ENCODE results near the gene DNLZ. TPM values are rescaled to one million over a fixed set of nuclear protein-coding genes. Genes with fewer than 3 reads are reported as not detected.

DNLZ gene
- total RNA-seq, 1 experiment from 2014 or later = 22.5 TPM

GRCh38 chr9:136377341-136378169 is 14.0 kb upstream of the DNLZ start:
- intact Hi-C loops (cut with micrococcal nuclease; ENCODE audit: unreplicated experiment) = no loop called here
- no peak for DNase-seq
- H3K4me1 Mint-ChIP-seq (ENCODE audit: low read depth, unreplicated experiment) = no peaks in the 10 kb centered on the region
- no peak overlapping the region for H3K4me3 Mint-ChIP-seq (ENCODE audit: low read depth, unreplicated experiment)
- no peaks in the 10 kb centered on the region for H3K36me3 Mint-ChIP-seq (ENCODE audit: insufficient read depth, unreplicated experiment)
- H3K27me3 Mint-ChIP-seq (ENCODE audit: unreplicated experiment) = no peaks in the 10 kb centered on the region
- no peak overlapping the region for H3K27ac Mint-ChIP-seq (ENCODE audit: unreplicated experiment)
- no TSS peak for BruUV-seq (replicated peaks)
- no peaks in the 10 kb centered on the region for H3K9me3 Mint-ChIP-seq (ENCODE audit: low read depth, unreplicated experiment)
- TF ChIP-seq CTCF (IDR thresholded peaks at IDR 0.05; ENCODE audit: unreplicated experiment) = no peak
- CTCF ChIA-PET = interaction anchor here (0.7 kb wide), 1 partner anchor 523 kb away, joined by 6 read pairs; no protein-coding TSS in a partner anchor

GRCh38 chr9:136376457-136376856 is 12.9 kb upstream of the DNLZ start:
- intact Hi-C loops (cut with micrococcal nuclease; ENCODE audit: unreplicated experiment) = no loop called here
- no peak overlapping the region for H3K4me3 Mint-ChIP-seq (ENCODE audit: low read depth, unreplicated experiment)
- H3K27me3 Mint-ChIP-seq (ENCODE audit: unreplicated experiment) = no peaks in the 10 kb centered on the region
- no peak for DNase-seq
- no peak for TF ChIP-seq CTCF (IDR thresholded peaks at IDR 0.05; ENCODE audit: unreplicated experiment)
- H3K4me1 Mint-ChIP-seq (ENCODE audit: low read depth, unreplicated experiment) = no peaks in the 10 kb centered on the region
- no peaks in the 10 kb centered on the region for H3K36me3 Mint-ChIP-seq (ENCODE audit: insufficient read depth, unreplicated experiment)
- CTCF ChIA-PET = no interaction called here
- H3K27ac Mint-ChIP-seq (ENCODE audit: unreplicated experiment) = no peak overlapping the region
- BruUV-seq (replicated peaks) = no TSS peak
- no peaks in the 10 kb centered on the region for H3K9me3 Mint-ChIP-seq (ENCODE audit: low read depth, unreplicated experiment)

- Mint-ChIP-seq H3K27ac (ENCODE audit: unreplicated experiment) (no peak overlapping the region), H3K36me3 (ENCODE audit: insufficient read depth, unreplicated experiment) (no peaks in the 10 kb centered on the region), H3K27me3 (ENCODE audit: unreplicated experiment) (no peaks in the 10 kb centered on the region), H3K4me3 (ENCODE audit: low read depth, unreplicated experiment) (no peak overlapping the region), H3K4me1 (ENCODE audit: low read depth, unreplicated experiment) (no peaks in the 10 kb centered on the region), H3K9me3 (ENCODE audit: low read depth, unreplicated experiment) (no peaks in the 10 kb centered on the region)
- BruUV-seq (replicated peaks) = no TSS peak
- CTCF ChIA-PET = no interaction called here
- no peak for DNase-seq
- TF ChIP-seq CTCF (IDR thresholded peaks at IDR 0.05; ENCODE audit: unreplicated experiment) = no peak
- intact Hi-C loops (cut with micrococcal nuclease; ENCODE audit: unreplicated experiment) = no loop called here
Observed at GRCh38 chr9:136375096-136375495, 11.6 kb upstream of the DNLZ start.

- DNase-seq = no peak
- Mint-ChIP-seq H3K9me3 (ENCODE audit: low read depth, unreplicated experiment) (no peaks in the 10 kb centered on the region), H3K4me1 (ENCODE audit: low read depth, unreplicated experiment) (no peaks in the 10 kb centered on the region), H3K4me3 (ENCODE audit: low read depth, unreplicated experiment) (no peak overlapping the region), H3K36me3 (ENCODE audit: insufficient read depth, unreplicated experiment) (no peaks in the 10 kb centered on the region), H3K27ac (ENCODE audit: unreplicated experiment) (no peak overlapping the region), H3K27me3 (ENCODE audit: unreplicated experiment) (no peaks in the 10 kb centered on the region)
- BruUV-seq (replicated peaks) = no TSS peak
- no peak for TF ChIP-seq CTCF (IDR thresholded peaks at IDR 0.05; ENCODE audit: unreplicated experiment)
- CTCF ChIA-PET = no interaction called here
- intact Hi-C loops (cut with micrococcal nuclease; ENCODE audit: unreplicated experiment) = no loop called here
Observed at GRCh38 chr9:136374183-136374575, 10.6 kb upstream of the DNLZ start.
